PFSK-1 (cell line): ENCODE data around the gene NRG3.

Experiments
- FOXP2 ChIP-seq: optimal IDR thresholded peaks from 2 replicates; pipeline ENCODE3; 2011; ENCODE audit warnings: borderline replicate concordance, control low read depth, inconsistent platforms; ENCODE audit not compliant: insufficient read depth; ENCODE audit errors: extremely low read length, extremely low read depth
- POLR2AphosphoS5 ChIP-seq: IDR thresholded peaks from 2 replicates; pipeline ENCODE4 v1.6.1; 2012; ENCODE audit warnings: low read depth, mild to moderate bottlenecking, control low read depth, low read length, moderate library complexity
- REST ChIP-seq, 2 experiments: IDR thresholded peaks; 2 replicates each; pipeline versions ENCODE4 v1.6.1 to v1.8.0; 2011 to 2012; ENCODE audit warnings: low read depth in 2 of 2, low read length in 2 of 2, control low read depth in 1 of 2, inconsistent platforms in 1 of 2, mild to moderate bottlenecking in 1 of 2, moderate library complexity in 1 of 2; ENCODE audit not compliant: insufficient read depth in 1 of 2
- SIN3A ChIP-seq: IDR thresholded peaks from 2 replicates; pipeline ENCODE4 v1.6.1; 2012; ENCODE audit warnings: mild to moderate bottlenecking, low read length, moderate library complexity, borderline replicate concordance; ENCODE audit not compliant: insufficient read depth
- TAF1 ChIP-seq: IDR thresholded peaks from 2 replicates; pipeline ENCODE4 v1.6.1; 2012; ENCODE audit warnings: low read length, control low read depth, borderline replicate concordance; ENCODE audit not compliant: insufficient read depth

The NRG3 gene

GRCh38 chr10:82245157-82245556 is 370.2 kb downstream of the NRG3 start:
- TF ChIP-seq POLR2AphosphoS5 (no peak), TAF1 (no peak), REST (IDR thresholded peaks at IDR 0.05; ENCODE audit: insufficient read depth in 1 of 2, low read depth in 2 of 2, low read length in 2 of 2) (no peak), SIN3A (no peak), FOXP2 (no peak)

DNA sequence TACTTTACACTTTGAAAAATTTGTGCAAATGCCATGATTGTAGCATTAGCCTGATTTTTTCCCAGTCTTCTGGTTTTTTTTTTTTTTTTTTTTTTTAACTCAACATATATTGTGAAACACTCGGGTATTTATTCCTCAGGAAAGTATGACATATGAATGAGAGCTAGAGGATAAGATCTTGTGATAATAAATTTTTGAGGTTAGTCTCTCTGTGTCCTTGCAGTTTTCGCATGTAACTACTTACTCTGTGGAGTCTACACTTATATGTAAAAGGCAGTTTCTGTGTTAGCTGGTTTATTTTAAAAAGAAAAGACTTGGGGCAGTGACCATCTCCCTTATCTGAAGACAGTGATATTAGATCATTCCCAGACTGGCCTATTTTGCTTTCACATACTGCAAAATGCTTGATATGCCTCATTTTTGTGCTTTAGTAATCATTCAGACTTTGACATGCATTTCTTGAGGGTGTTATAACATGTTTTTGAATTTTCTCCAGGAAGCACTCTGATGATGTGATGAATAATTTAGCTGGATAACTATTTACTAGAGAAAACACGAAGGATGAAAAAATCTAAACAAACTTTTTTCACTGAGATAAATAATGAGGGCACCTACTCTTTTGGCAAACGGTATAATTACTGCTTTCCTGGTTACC is 371.0 kb downstream of the NRG3 start:
- TF ChIP-seq FOXP2 (no peak), SIN3A (no peak), TAF1 (no peak), REST (IDR thresholded peaks at IDR 0.05; ENCODE audit: insufficient read depth in 1 of 2, low read depth in 2 of 2, low read length in 2 of 2) (no peak), POLR2AphosphoS5 (no peak)

DNA sequence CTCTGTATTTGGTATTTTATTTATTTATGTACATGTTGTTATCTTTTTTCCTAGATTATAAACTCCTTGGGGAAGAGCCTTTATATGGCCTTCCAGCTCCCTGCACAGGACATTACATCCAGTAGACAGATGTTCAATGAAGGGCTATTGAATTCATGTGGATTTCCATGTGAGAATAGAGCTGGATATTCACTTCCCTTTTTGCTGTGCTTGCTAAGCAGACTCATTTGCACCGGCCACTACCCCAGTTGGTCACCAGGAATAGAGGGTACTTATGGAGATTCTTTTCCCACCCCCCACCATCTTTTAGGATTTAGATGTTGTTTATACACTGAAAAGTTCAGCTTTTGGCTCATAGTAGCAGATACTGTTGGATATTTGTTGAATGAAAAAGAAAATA is 374.1 kb downstream of the NRG3 start:
- TF ChIP-seq POLR2AphosphoS5 = no peak
- TF ChIP-seq SIN3A = no peak
- no peak for TF ChIP-seq REST (IDR thresholded peaks at IDR 0.05; ENCODE audit: insufficient read depth in 1 of 2, low read depth in 2 of 2, low read length in 2 of 2)
- no peak for TF ChIP-seq FOXP2

- no peak for TF ChIP-seq TAF1
- no peak for TF ChIP-seq FOXP2
- TF ChIP-seq SIN3A = no peak
- TF ChIP-seq REST (IDR thresholded peaks at IDR 0.05; ENCODE audit: insufficient read depth in 1 of 2, low read depth in 2 of 2, low read length in 2 of 2) = no peak
- no peak for TF ChIP-seq POLR2AphosphoS5
Observed at GRCh38 chr10:82251222-82251906, 376.4 kb downstream of the NRG3 start.

DNA sequence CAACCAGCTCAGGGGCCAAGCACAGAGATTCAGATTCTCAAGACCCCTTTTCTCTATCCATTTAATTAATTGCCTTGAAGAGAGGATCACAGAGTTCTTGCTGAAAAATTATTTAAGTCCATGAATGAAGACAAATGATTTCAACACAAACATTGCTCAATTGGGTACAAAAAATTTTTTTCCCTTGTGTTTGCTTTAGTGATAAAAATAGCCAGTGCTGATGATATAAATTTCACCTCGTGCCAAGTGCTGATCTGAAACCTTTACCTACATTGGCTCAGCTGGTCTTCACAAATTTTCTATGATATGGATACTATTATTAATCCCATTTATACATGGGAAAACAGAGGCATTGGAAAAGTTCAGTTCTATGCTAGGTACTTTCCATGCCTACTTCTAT is 377.1 kb downstream of the NRG3 start:
- TF ChIP-seq FOXP2 (no peak), POLR2AphosphoS5 (no peak), SIN3A (no peak), TAF1 (no peak), REST (IDR thresholded peaks at IDR 0.05; ENCODE audit: insufficient read depth in 1 of 2, low read depth in 2 of 2, low read length in 2 of 2) (no peak)
